Thyroid gland (tissue), 4 donors: ENCODE measurements around the gene CROCC2.

ENCODE experiments used
- POLR2A ChIP-seq, 2 donors: fragments of 450-650 bp; IDR thresholded peaks; one replicate each; pipeline ENCODE4 v1.6.1; 2017; ENCODE audit warnings: antibody characterized with exemption in 2 of 2, mild to moderate bottlenecking in 2 of 2, moderate library complexity in 1 of 2
- TF ChIP-seq, protein P1 (sequence below), 6 experiments: fragments of 200-600 bp in 3 of 6; fragments of 450-650 bp in 3 of 6; sonication (generic) in 3 of 6; IDR thresholded peaks; one replicate each; pipeline ENCODE4 v1.5.1; 2016 to 2019; ENCODE audit warnings: antibody characterized with exemption in 6 of 6, mild to moderate bottlenecking in 2 of 6, inconsistent platforms in 1 of 6, moderate library complexity in 1 of 6

DNA sequence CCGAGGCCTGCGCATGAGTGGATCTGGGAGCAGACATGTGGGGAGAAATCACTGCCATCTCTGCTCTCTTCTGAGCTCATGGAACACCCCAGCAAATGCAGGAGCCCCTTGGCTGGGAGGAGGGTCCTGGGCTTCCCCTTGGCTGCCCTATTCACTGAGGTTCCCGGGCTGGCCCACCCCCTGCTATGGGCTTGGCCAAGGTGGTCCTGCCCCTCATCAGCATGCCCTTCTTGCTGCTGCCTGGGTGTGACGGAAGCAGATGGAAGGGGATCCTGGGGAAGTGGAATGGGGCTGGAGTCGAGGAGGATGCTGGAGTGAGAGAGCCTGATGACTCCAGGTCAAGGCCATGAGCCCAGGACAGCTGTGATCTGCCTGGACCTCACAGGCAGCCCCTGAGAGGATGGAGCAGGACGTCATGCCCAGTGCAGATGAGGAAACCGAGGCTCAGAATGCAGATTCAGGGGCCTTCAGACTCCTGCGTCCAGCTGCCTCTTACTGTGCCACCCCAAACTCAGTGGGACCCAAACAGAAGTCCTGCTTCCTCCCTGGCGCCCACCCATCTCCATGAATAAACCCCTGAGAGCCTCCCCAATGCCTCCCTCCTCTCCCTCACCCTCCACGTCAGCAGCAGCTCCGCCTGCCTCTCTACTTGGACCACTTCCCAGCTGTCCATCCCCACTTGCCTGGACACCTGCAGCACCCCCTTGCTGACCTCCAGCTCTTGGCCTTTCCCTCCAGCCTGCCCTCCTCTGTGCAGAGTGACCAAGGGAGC lies 96.3 kb downstream of the CROCC2 start:
- TF ChIP-seq, protein P1, sequence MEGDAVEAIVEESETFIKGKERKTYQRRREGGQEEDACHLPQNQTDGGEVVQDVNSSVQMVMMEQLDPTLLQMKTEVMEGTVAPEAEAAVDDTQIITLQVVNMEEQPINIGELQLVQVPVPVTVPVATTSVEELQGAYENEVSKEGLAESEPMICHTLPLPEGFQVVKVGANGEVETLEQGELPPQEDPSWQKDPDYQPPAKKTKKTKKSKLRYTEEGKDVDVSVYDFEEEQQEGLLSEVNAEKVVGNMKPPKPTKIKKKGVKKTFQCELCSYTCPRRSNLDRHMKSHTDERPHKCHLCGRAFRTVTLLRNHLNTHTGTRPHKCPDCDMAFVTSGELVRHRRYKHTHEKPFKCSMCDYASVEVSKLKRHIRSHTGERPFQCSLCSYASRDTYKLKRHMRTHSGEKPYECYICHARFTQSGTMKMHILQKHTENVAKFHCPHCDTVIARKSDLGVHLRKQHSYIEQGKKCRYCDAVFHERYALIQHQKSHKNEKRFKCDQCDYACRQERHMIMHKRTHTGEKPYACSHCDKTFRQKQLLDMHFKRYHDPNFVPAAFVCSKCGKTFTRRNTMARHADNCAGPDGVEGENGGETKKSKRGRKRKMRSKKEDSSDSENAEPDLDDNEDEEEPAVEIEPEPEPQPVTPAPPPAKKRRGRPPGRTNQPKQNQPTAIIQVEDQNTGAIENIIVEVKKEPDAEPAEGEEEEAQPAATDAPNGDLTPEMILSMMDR (IDR thresholded peaks at IDR 0.05), result no peak
- no peak for TF ChIP-seq POLR2A (IDR thresholded peaks at IDR 0.05)
